ENCODE results near the gene S100A1. TPM values are rescaled to one million over a fixed set of nuclear protein-coding genes. Genes with fewer than 3 reads are reported as not detected.

Gene S100A1
- total and polyA plus RNA-seq, 10 of the 15 experiments (the other 5 are each of a cell fraction or from before 2014, with no cell fraction given) = 0.13 to 0.29 TPM; not detected in 8

DNA sequence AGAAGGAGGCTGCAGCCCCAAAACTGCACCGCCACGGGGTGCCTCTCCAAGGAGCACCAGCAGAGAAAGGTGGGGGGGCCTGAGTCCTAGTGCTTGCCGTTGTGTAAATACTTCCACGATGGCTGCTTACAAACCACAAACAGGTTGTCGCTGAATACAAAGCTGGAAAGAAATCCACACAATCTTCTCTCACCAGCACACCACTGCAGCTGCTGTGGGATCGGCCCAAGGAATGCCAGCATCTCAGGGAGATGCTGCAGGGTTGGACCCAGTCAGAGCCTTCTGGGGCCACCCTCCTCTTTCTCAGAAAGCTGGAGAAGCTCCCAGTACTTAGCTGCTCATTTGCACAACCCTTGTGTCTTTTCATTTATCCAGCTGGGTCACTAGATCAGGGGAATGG lies 9.1 kb upstream of the S100A1 start:
- Histone ChIP-seq H3K27me3 (replicated peaks in 1 of 2; ENCODE audit: control insufficient read depth in 2 of 2, insufficient read depth in 2 of 2, low read length in 1 of 2) (no peaks in the 10 kb centered on the region), H3K36me3 (ENCODE audit: control insufficient read depth in 2 of 2, insufficient read depth in 2 of 2, low read length in 1 of 2) (no peaks in the 10 kb centered on the region), H2AFZ (ENCODE audit: control insufficient read depth, low read depth, low read length) (no peak overlapping the region), H3K4me3 (no peak overlapping the region), H4K20me1 (ENCODE audit: control insufficient read depth, insufficient read depth) (no peaks in the 10 kb centered on the region), H3K4me1 (ENCODE audit: control insufficient read depth, insufficient read depth, low read length) (peaks cover 20% of the 10 kb centered on the region), H3K27ac (ENCODE audit: control insufficient read depth, insufficient read depth) (no peak overlapping the region), H3K9ac (ENCODE audit: control insufficient read depth, insufficient read depth, low read length) (no peak overlapping the region), H3K79me2 (ENCODE audit: control insufficient read depth, insufficient read depth, low read length) (no peaks in the 10 kb centered on the region), H3K4me2 (ENCODE audit: control insufficient read depth, insufficient read depth) (no peak overlapping the region), H3K9me3 (replicated peaks; ENCODE audit: control insufficient read depth, insufficient read depth, low read length) (no peaks in the 10 kb centered on the region)
- TF ChIP-seq ZZZ3 (IDR thresholded peaks at IDR 0.05; ENCODE audit: control insufficient read depth, insufficient read length, low read depth) (no peak), ZNF207 (IDR thresholded peaks at IDR 0.05; ENCODE audit: borderline replicate concordance) (no peak), NFIC (IDR thresholded peaks at IDR 0.05; ENCODE audit: low read depth, low read length) (no peak), REST (IDR thresholded peaks at IDR 0.05; ENCODE audit: low read depth, low read length) (no peak), POLR2A (IDR thresholded peaks at IDR 0.05; ENCODE audit: low read depth, low read length) (no peak), PML (IDR thresholded peaks at IDR 0.05; ENCODE audit: low read length) (no peak), SMAD5 (IDR thresholded peaks at IDR 0.05; ENCODE audit: low read depth) (no peak), ZBED1 (IDR thresholded peaks at IDR 0.05; ENCODE audit: borderline replicate concordance) (no peak), SIX5 (IDR thresholded peaks at IDR 0.05; ENCODE audit: low read depth, low read length, severe bottlenecking) (no peak), CREB1 (IDR thresholded peaks at IDR 0.05; ENCODE audit: low read depth) (no peak), RB1 (IDR thresholded peaks at IDR 0.05; ENCODE audit: borderline replicate concordance) (no peak), PAX5 (IDR thresholded peaks at IDR 0.05; ENCODE audit: borderline replicate concordance, low read depth, low read length) (no peak)
- ATAC-seq (no peak), DNase-seq (ENCODE audit: low read depth, low spot score) (no peak), FAIRE-seq (no peak)
- ChIA-PET POLR2A (interaction anchor here (1.6 kb wide), 1 partner anchor 15 kb away, joined by 4 read pairs; the partner anchor contains the start of gene CHTOP), SMC1A (ENCODE audit: uncharacterized antibody, unreplicated experiment) (interaction anchor here (0.8 to 5.0 kb wide), 7 partner anchors 9 to 109 kb away, joined by 3 to 36 read pairs (median 10); partner anchors contain the start of gene S100A1), RAD21 (ENCODE audit: unreplicated experiment) (interaction anchor here (2.9 to 6.2 kb wide), 2 partner anchors 8 to 48 kb away, joined by 13 to 60 read pairs; partner anchors contain the start of gene S100A13), CTCF (interaction anchor here (1.0 to 7.8 kb wide), 8 partner anchors 9 to 117 kb away, joined by 3 to 106 read pairs (median 9); partner anchors contain the start of genes CHTOP, S100A1, S100A13 and S100A6)
- in situ Hi-C loops (cut with MboI) (no loop called here), intact Hi-C loops (cut with micrococcal nuclease; ENCODE audit: unreplicated experiment) (no loop called here)
- WGBS (ENCODE audit: insufficient coverage, insufficient replicate concordance, low lambda C conversion rate, missing lambda C conversion rate) = 96% methylated on average over 6 of the region's 6 CpGs
- no TSS peak for BruUV-seq (replicated peaks)
